Mesothelial cell of epicardium (in vitro differentiated cells): Measurements from ENCODE around the gene PALM2AKAP2. TPM values are rescaled to one million over a fixed set of nuclear protein-coding genes. Genes with fewer than 3 reads are reported as not detected.

Source experiments
- DNase-seq, 2 experiments: peaks; one replicate each; pipeline ENCODE4 v3.0.0; 2021; ENCODE audit warnings: low spot score in 2 of 2; ENCODE audit not compliant: unreplicated experiment in 2 of 2
- H3K27ac Mint-ChIP-seq: 2 replicates; pipeline ENCODE4 v1.8.0; 2021; ENCODE audit warnings: mixed read lengths
- H3K27me3 Mint-ChIP-seq: 2 replicates; pipeline ENCODE4 v1.8.0; 2021; ENCODE audit warnings: low read depth, mixed read lengths
- H3K36me3 Mint-ChIP-seq: 2 replicates; pipeline ENCODE4 v1.8.0; 2021; ENCODE audit warnings: mixed read lengths
- H3K4me1 Mint-ChIP-seq: 2 replicates; pipeline ENCODE4 v1.8.0; 2021; ENCODE audit warnings: mixed read lengths
- H3K4me3 Mint-ChIP-seq: 2 replicates; pipeline ENCODE4 v1.8.0; 2021; ENCODE audit warnings: mild to moderate bottlenecking, moderate library complexity, mixed read lengths
- H3K9me3 Mint-ChIP-seq: 2 replicates; pipeline ENCODE4 v1.8.0; 2021; ENCODE audit warnings: mixed read lengths
- CTCF ChIP-seq: fragments of 200-600 bp; sonication (generic); IDR thresholded peaks from one replicate; pipeline ENCODE4 v1.5.0; 2021; ENCODE audit warnings: antibody characterized with exemption; ENCODE audit not compliant: unreplicated experiment
- total RNA-seq: library from RNA; stranded (reverse); gene quantifications from 3 replicates; pipeline ENCODE4 v1.2.1, GENCODE V29; 2021

Gene PALM2AKAP2
- total RNA-seq, 1 donor from 2014 or later = 43.6 TPM

GRCh38 chr9:109766351-109766750, 13.6 kb upstream of the PALM2AKAP2 start:
- H3K9me3 Mint-ChIP-seq = no peaks in the 10 kb centered on the region
- H3K4me3 Mint-ChIP-seq = no peak overlapping the region
- DNase-seq = no peak
- H3K36me3 Mint-ChIP-seq = no peaks in the 10 kb centered on the region
- no peak for TF ChIP-seq CTCF
- H3K4me1 Mint-ChIP-seq = peaks cover 40% of the 10 kb centered on the region
- no peaks in the 10 kb centered on the region for H3K27me3 Mint-ChIP-seq
- peak overlapping the region; percentile 25 for H3K27ac Mint-ChIP-seq

- H3K9me3 Mint-ChIP-seq = no peaks in the 10 kb centered on the region
- DNase-seq = no peak
- peaks cover 51% of the 10 kb centered on the region for H3K4me1 Mint-ChIP-seq
- no peaks in the 10 kb centered on the region for H3K36me3 Mint-ChIP-seq
- TF ChIP-seq CTCF = no peak
- H3K27me3 Mint-ChIP-seq = no peaks in the 10 kb centered on the region
- no peak overlapping the region for H3K4me3 Mint-ChIP-seq
- H3K27ac Mint-ChIP-seq = peak overlapping the region; percentile 52
Measured at GRCh38 chr9:109767404-109767803, 12.6 kb upstream of the PALM2AKAP2 start.

GRCh38 chr9:109767814-109768213, 12.2 kb upstream of the PALM2AKAP2 start:
- H3K27ac Mint-ChIP-seq = peak overlapping the region; percentile 52
- H3K4me1 Mint-ChIP-seq = peaks cover 53% of the 10 kb centered on the region
- H3K36me3 Mint-ChIP-seq = no peaks in the 10 kb centered on the region
- H3K9me3 Mint-ChIP-seq = no peaks in the 10 kb centered on the region
- DNase-seq = no peak
- no peak overlapping the region for H3K4me3 Mint-ChIP-seq
- H3K27me3 Mint-ChIP-seq = no peaks in the 10 kb centered on the region
- TF ChIP-seq CTCF = no peak

- Mint-ChIP-seq H3K4me1 (peaks cover 53% of the 10 kb centered on the region), H3K4me3 (no peak overlapping the region), H3K9me3 (no peaks in the 10 kb centered on the region), H3K36me3 (no peaks in the 10 kb centered on the region), H3K27ac (peak overlapping the region; percentile 53), H3K27me3 (no peaks in the 10 kb centered on the region)
- no peak for TF ChIP-seq CTCF
- no peak for DNase-seq
Measured at GRCh38 chr9:109769250-109769649, 10.7 kb upstream of the PALM2AKAP2 start.

GRCh38 chr9:109770101-109770500, 9.9 kb upstream of the PALM2AKAP2 start:
- Mint-ChIP-seq H3K4me1 (peaks cover 53% of the 10 kb centered on the region), H3K4me3 (no peak overlapping the region), H3K36me3 (no peaks in the 10 kb centered on the region), H3K9me3 (no peaks in the 10 kb centered on the region), H3K27ac (no peak overlapping the region), H3K27me3 (no peaks in the 10 kb centered on the region)
- DNase-seq = no peak
- no peak for TF ChIP-seq CTCF

- TF ChIP-seq CTCF = no peak
- no peak overlapping the region for H3K4me3 Mint-ChIP-seq
- H3K27me3 Mint-ChIP-seq = no peaks in the 10 kb centered on the region
- peaks cover 50% of the 10 kb centered on the region for H3K4me1 Mint-ChIP-seq
- H3K9me3 Mint-ChIP-seq = no peaks in the 10 kb centered on the region
- H3K36me3 Mint-ChIP-seq = no peaks in the 10 kb centered on the region
- DNase-seq = no peak
- peak overlapping the region; percentile 74 for H3K27ac Mint-ChIP-seq
Measured at GRCh38 chr9:109771087-109771486, 8.9 kb upstream of the PALM2AKAP2 start.
